ENCODE measurements around the gene CAPN11. TPM values are rescaled to one million over a fixed set of nuclear protein-coding genes. Genes with fewer than 3 reads are reported as not detected.

The CAPN11 gene
- total RNA-seq, 1 donor from 2014 or later = 2.3 TPM

- Mint-ChIP-seq H3K27ac (ENCODE audit: unreplicated experiment) (no peak overlapping the region), H3K27me3 (ENCODE audit: unreplicated experiment) (peaks cover 4% of the 10 kb centered on the region), H3K4me3 (ENCODE audit: unreplicated experiment) (peak overlapping the region; percentile 74), H3K9me3 (ENCODE audit: unreplicated experiment) (no peaks in the 10 kb centered on the region), H3K36me3 (ENCODE audit: low read depth, unreplicated experiment) (no peaks in the 10 kb centered on the region), H3K4me1 (ENCODE audit: unreplicated experiment) (peaks cover 62% of the 10 kb centered on the region)
- DNase-seq (ENCODE audit: low spot score) = peak; percentile 74
- peak; percentile 59 for TF ChIP-seq CTCF (IDR thresholded peaks at IDR 0.05; ENCODE audit: unreplicated experiment)
Measured at GRCh38 chr6:44221291-44221960, 62.8 kb downstream of the CAPN11 start.

GRCh38 chr6:44221961-44222335 is 63.3 kb downstream of the CAPN11 start:
- H3K4me3 Mint-ChIP-seq (ENCODE audit: unreplicated experiment) = no peak overlapping the region
- H3K36me3 Mint-ChIP-seq (ENCODE audit: low read depth, unreplicated experiment) = no peaks in the 10 kb centered on the region
- TF ChIP-seq CTCF (IDR thresholded peaks at IDR 0.05; ENCODE audit: unreplicated experiment) = no peak
- peaks cover 2% of the 10 kb centered on the region for H3K27me3 Mint-ChIP-seq (ENCODE audit: unreplicated experiment)
- H3K27ac Mint-ChIP-seq (ENCODE audit: unreplicated experiment) = no peak overlapping the region
- no peaks in the 10 kb centered on the region for H3K9me3 Mint-ChIP-seq (ENCODE audit: unreplicated experiment)
- no peak for DNase-seq (ENCODE audit: low spot score)
- peaks cover 57% of the 10 kb centered on the region for H3K4me1 Mint-ChIP-seq (ENCODE audit: unreplicated experiment)

GRCh38 chr6:44222486-44223318 is 64.1 kb downstream of the CAPN11 start:
- DNase-seq (ENCODE audit: low spot score) = no peak
- no peak overlapping the region for H3K27ac Mint-ChIP-seq (ENCODE audit: unreplicated experiment)

GRCh38 chr6:44223319-44224028 is 64.9 kb downstream of the CAPN11 start, which contains the start of gene SLC29A1:
SLC29A1 (plus strand) TSS chr6:44223595; CDS start chr6:44227314, 3,719 bp downstream.
- Mint-ChIP-seq H3K27ac (ENCODE audit: unreplicated experiment) (peak within 1 kb of the TSS; percentile 26), H3K4me1 (ENCODE audit: unreplicated experiment) (peaks cover 53% of the 10 kb centered on the region)
- peak; percentile 80 for DNase-seq (ENCODE audit: low spot score)

More at GRCh38 chr6:44222486-44223318, 64.1 kb downstream of the CAPN11 start:
- TF ChIP-seq CTCF (IDR thresholded peaks at IDR 0.05; ENCODE audit: unreplicated experiment) = no peak
- peaks cover 54% of the 10 kb centered on the region for H3K4me1 Mint-ChIP-seq (ENCODE audit: unreplicated experiment)
- H3K36me3 Mint-ChIP-seq (ENCODE audit: low read depth, unreplicated experiment) = peaks cover 3% of the 10 kb centered on the region
- H3K4me3 Mint-ChIP-seq (ENCODE audit: unreplicated experiment) = peak overlapping the region; percentile 89
- H3K27me3 Mint-ChIP-seq (ENCODE audit: unreplicated experiment) = peaks cover 2% of the 10 kb centered on the region
- no peaks in the 10 kb centered on the region for H3K9me3 Mint-ChIP-seq (ENCODE audit: unreplicated experiment)

More at GRCh38 chr6:44223319-44224028, 64.9 kb downstream of the CAPN11 start, which contains the start of gene SLC29A1:
- peak; percentile 53 for TF ChIP-seq CTCF (IDR thresholded peaks at IDR 0.05; ENCODE audit: unreplicated experiment)
- no peaks in the 10 kb centered on the region for H3K9me3 Mint-ChIP-seq (ENCODE audit: unreplicated experiment)
- peaks cover 2% of the 10 kb centered on the region for H3K27me3 Mint-ChIP-seq (ENCODE audit: unreplicated experiment)
- H3K36me3 Mint-ChIP-seq (ENCODE audit: low read depth, unreplicated experiment) = peaks cover 8% of the 10 kb centered on the region
- H3K4me3 Mint-ChIP-seq (ENCODE audit: unreplicated experiment) = peak within 1 kb of the TSS; percentile 89

Data from endothelial cell (in vitro differentiated cells).